Neural cell (in vitro differentiated cells): ENCODE measurements around the gene LST1.

Experiments used
- EP300 ChIP-seq: fragments of 450-650 bp; conservative IDR thresholded peaks from 2 replicates; pipeline ENCODE4 v1.6.1; 2014; ENCODE audit warnings: antibody characterized with exemption, mild to moderate bottlenecking, moderate library complexity; ENCODE audit not compliant: poor library complexity, severe bottlenecking
- EZH2 ChIP-seq: fragments of 200-600, 300-800 bp; shearing (Covaris generic), sonication (generic); IDR thresholded peaks from 2 replicates; pipeline ENCODE4 v1.6.1; 2014; ENCODE audit warnings: antibody characterized with exemption, low read length, borderline replicate concordance, mild to moderate bottlenecking; ENCODE audit not compliant: insufficient read depth, poor library complexity, severe bottlenecking
- MXI1 ChIP-seq: fragments of 450-650 bp; conservative IDR thresholded peaks from 2 replicates; pipeline ENCODE4 v1.6.1; 2014; ENCODE audit warnings: antibody characterized with exemption, mild to moderate bottlenecking; ENCODE audit not compliant: poor library complexity, severe bottlenecking
- POLR2AphosphoS5 ChIP-seq: IDR thresholded peaks from 2 replicates; pipeline ENCODE4 v1.6.1; 2012
- RAD21 ChIP-seq: fragments of 450-650 bp; conservative IDR thresholded peaks from 2 replicates; pipeline ENCODE4 v1.6.1; 2014; ENCODE audit warnings: antibody characterized with exemption, mild to moderate bottlenecking, moderate library complexity
- REST ChIP-seq: IDR thresholded peaks from 2 replicates; pipeline ENCODE4 v1.6.1; 2012; ENCODE audit warnings: borderline replicate concordance
- SMC3 ChIP-seq: fragments of 450-650 bp; conservative IDR thresholded peaks from 2 replicates; pipeline ENCODE4 v1.6.1; 2014; ENCODE audit warnings: antibody characterized with exemption, mild to moderate bottlenecking, moderate library complexity; ENCODE audit not compliant: poor library complexity
- TAF1 ChIP-seq: IDR thresholded peaks from 2 replicates; pipeline ENCODE4 v1.6.1; 2012; ENCODE audit warnings: low read depth
- TF ChIP-seq, protein P1 (sequence below): fragments of 450-650 bp; IDR thresholded peaks from 2 replicates; pipeline ENCODE4 v1.5.1; 2014; ENCODE audit warnings: antibody characterized with exemption, mild to moderate bottlenecking, moderate library complexity; ENCODE audit not compliant: poor library complexity, severe bottlenecking

DNA sequence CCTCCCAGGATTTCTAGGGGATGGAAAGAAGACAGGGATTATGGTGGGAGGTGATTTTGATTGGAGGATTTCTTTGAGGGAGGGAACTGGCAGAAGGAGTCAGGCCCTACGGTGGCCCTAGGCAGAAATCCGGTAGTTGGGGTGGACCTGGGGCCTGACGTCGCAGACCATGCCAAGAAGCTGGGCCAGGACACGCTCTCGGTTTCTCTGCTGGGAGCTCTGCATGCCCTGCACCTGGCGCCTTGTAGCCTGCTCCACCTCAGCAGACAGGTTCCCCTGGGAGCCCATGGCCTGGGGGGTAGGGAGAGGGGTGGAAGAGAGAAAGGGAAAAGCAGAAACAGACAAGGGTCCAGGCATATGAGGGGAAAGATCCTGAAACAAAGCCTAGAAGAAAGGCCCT, 40.8 kb upstream of the LST1 start:
- TF ChIP-seq, protein P1, sequence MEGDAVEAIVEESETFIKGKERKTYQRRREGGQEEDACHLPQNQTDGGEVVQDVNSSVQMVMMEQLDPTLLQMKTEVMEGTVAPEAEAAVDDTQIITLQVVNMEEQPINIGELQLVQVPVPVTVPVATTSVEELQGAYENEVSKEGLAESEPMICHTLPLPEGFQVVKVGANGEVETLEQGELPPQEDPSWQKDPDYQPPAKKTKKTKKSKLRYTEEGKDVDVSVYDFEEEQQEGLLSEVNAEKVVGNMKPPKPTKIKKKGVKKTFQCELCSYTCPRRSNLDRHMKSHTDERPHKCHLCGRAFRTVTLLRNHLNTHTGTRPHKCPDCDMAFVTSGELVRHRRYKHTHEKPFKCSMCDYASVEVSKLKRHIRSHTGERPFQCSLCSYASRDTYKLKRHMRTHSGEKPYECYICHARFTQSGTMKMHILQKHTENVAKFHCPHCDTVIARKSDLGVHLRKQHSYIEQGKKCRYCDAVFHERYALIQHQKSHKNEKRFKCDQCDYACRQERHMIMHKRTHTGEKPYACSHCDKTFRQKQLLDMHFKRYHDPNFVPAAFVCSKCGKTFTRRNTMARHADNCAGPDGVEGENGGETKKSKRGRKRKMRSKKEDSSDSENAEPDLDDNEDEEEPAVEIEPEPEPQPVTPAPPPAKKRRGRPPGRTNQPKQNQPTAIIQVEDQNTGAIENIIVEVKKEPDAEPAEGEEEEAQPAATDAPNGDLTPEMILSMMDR, result no peak
- TF ChIP-seq EZH2 (no peak), POLR2AphosphoS5 (no peak), MXI1 (no peak), RAD21 (no peak), EP300 (no peak), SMC3 (no peak), REST (no peak), TAF1 (no peak)
